Fibroblast of the aortic adventitia (primary cell): ENCODE measurements around the gene GNB3. TPM values are rescaled to one million over a fixed set of nuclear protein-coding genes. Genes with fewer than 3 reads are reported as not detected.
"Not testable (repeated sequence)": the region's sequence is repeated elsewhere in the genome, so short reads cannot be mapped to it uniquely, and the experiment has no call there.

ENCODE experiments used
- DNase-seq: peaks from one replicate; pipeline ENCODE4 v3.0.0-alpha.2; 2010; ENCODE audit warnings: low read depth
- H3K4me3 ChIP-seq: 2 replicates; pipeline ENCODE4 v1.5.1; 2011; ENCODE audit warnings: low read depth, mild to moderate bottlenecking, control low read depth, low read length, moderate library complexity
- CTCF ChIP-seq: IDR thresholded peaks from 2 replicates; pipeline ENCODE4 v1.5.1; 2011; ENCODE audit warnings: mild to moderate bottlenecking, low read length, control low read depth, inconsistent platforms; ENCODE audit not compliant: insufficient read depth
- total RNA-seq: library from RNA; depleted of rRNA; stranded (reverse); fragments of >200 nt; gene quantifications from 2 replicates; pipeline ENCODE4 v1.2.3, GENCODE V29; 2012; ENCODE audit warnings: low replicate concordance

GNB3 gene
- total RNA-seq, 1 donor, result 3.4 TPM

- TF ChIP-seq CTCF, result no peak
- peak overlapping the region; percentile 70 for H3K4me3 ChIP-seq
- no peak for DNase-seq
These were observed 25.6 kb downstream of the GNB3 start for GRCh38 chr12:6866163-6866919.

DNA sequence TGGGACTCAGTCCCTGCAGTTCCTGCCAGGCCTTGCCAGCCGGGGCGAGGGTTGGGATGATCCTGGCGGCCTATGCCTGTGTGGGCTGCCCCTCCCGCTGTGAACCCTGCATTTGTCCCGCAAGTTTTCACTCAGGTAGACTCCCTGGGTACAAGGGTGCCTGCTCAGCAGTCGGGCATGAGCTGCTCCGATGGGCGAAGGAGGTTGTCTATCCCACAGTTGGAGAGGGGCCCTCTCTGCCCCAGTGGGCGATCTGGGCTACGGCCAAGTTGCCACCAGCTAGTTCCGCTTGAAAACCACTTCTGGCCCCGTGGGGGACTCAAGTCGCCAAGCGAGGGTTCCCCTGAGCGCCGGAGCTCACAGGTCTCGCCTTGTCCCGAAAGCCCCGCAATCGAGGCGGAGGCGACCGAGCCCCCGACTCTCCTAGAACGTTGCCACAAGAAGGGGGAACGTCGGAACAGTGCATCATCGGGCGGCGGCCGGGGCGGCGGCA lies 26.2 kb downstream of the GNB3 start:
- peak overlapping the region; percentile 70 for H3K4me3 ChIP-seq
- no peak for TF ChIP-seq CTCF
- no peak for DNase-seq

DNA sequence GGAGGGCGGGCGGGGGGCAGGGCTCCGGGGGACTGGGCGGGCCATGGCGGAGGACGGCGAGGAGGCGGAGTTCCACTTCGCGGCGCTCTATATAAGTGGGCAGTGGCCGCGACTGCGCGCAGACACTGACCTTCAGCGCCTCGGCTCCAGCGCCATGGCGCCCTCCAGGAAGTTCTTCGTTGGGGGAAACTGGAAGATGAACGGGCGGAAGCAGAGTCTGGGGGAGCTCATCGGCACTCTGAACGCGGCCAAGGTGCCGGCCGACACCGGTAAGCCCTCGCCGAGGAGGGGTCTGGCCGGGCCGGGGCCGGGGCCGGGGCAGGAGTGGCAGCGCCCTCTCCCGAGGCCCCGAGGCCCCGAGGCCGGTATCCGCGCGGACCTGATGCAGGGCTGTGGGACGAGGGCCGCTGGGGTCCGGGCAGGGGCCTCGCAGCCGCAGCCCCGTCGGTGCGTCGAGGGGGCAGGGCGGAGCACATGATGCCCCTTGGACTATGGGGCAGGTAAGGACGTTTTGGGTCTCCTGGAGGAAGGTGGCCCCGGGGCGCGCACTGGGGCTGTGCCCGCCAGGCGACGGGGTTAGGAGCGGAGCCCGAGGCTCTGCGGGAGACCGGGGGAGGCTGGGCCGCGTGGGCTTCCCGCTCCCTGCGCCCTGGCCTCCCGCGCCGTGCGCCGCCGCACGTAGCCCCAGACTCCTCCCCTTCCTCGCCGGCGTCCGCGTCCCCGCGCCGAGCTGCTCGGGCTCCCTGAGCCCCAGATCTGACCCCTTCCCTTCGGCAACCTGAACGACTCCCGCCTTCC lies 26.9 kb downstream of the GNB3 start, which contains the start of gene TPI1:
TSS of gene TPI1 (plus strand) at position 119 of the 798 bp plus-strand sequence. CDS start at position 155, 36 bp downstream.
- H3K4me3 ChIP-seq, result peak within 1 kb of the TSS; percentile 91
- peak; percentile 80 for DNase-seq
- no peak for TF ChIP-seq CTCF

- no peak for DNase-seq
These were observed 27.7 kb downstream of the GNB3 start for GRCh38 chr12:6868211-6869048.

GRCh38 chr12:6869049-6870021 lies 28.6 kb downstream of the GNB3 start:
- peak overlapping the region; percentile 91 for H3K4me3 ChIP-seq
- peak; percentile 80 for DNase-seq
- peak; percentile 89 for TF ChIP-seq CTCF

More at GRCh38 chr12:6868211-6869048, 27.7 kb downstream of the GNB3 start:
- H3K4me3 ChIP-seq, result peak overlapping the region; percentile 91
- TF ChIP-seq CTCF, result peak; percentile 34

DNA sequence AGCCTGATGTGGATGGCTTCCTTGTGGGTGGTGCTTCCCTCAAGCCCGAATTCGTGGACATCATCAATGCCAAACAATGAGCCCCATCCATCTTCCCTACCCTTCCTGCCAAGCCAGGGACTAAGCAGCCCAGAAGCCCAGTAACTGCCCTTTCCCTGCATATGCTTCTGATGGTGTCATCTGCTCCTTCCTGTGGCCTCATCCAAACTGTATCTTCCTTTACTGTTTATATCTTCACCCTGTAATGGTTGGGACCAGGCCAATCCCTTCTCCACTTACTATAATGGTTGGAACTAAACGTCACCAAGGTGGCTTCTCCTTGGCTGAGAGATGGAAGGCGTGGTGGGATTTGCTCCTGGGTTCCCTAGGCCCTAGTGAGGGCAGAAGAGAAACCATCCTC lies 29.6 kb downstream of the GNB3 start:
- not testable (repeated sequence) for DNase-seq, H3K4me3 ChIP-seq
